H1 (cell line): ENCODE measurements around the gene ACACB. TPM values are rescaled to one million over a fixed set of nuclear protein-coding genes. Genes with fewer than 3 reads are reported as not detected.

Experiments used
- CTCF ChIA-PET: fragments of 300-600 bp; sonication (Branson Sonifier 250); formaldehyde crosslinking; loops from one replicate; lab custom pipeline; 2021; ENCODE audit not compliant: partially characterized antibody; lab: Charles Lee
- POLR2A ChIA-PET: fragments of 300-600 bp; sonication (Branson Sonifier 250); formaldehyde crosslinking; loops from one replicate; lab custom pipeline; 2021; ENCODE audit warnings: inconsistent platforms; ENCODE audit not compliant: partially characterized antibody; lab: Charles Lee
- DNase-seq, 2 experiments: peaks; one replicate each; pipeline versions ENCODE4 v3.0.0 to v3.0.0-alpha.2; 2010 to 2022; ENCODE audit warnings: low spot score in 2 of 2, low read depth in 1 of 2, mixed read lengths in 1 of 2
- FAIRE-seq: peaks from 2 replicates; lab custom pipeline; 2011; peaks lifted over from hg19 to GRCh38; lab: Jason Lieb, UNC
- H2AFZ ChIP-seq: 2 replicates; pipeline ENCODE4 v1.8.1; 2012; ENCODE audit warnings: low read length, inconsistent platforms
- H2AK5ac ChIP-seq: 2 replicates; pipeline ENCODE4 v1.6.1; 2013; ENCODE audit warnings: low read depth, low read length
- H2BK120ac ChIP-seq: replicated peaks from 2 replicates; pipeline ENCODE3; 2013; ENCODE audit warnings: low read depth, low read length, inconsistent platforms
- H2BK12ac ChIP-seq: 2 replicates; pipeline ENCODE4 v1.6.1; 2013; ENCODE audit warnings: low read depth, low read length
- H2BK15ac ChIP-seq: 2 replicates; pipeline ENCODE4 v1.6.1; 2013; ENCODE audit warnings: low read length
- H2BK20ac ChIP-seq: 2 replicates; pipeline ENCODE4 v1.6.1; 2013; ENCODE audit warnings: low read length
- H2BK5ac ChIP-seq: 2 replicates; pipeline ENCODE4 v1.6.1; 2013; ENCODE audit warnings: low read depth, low read length
- H3K14ac ChIP-seq: 2 replicates; pipeline ENCODE4 v1.6.1; 2013; ENCODE audit warnings: inconsistent platforms; ENCODE audit not compliant: insufficient read length
- H3K18ac ChIP-seq: 2 replicates; pipeline ENCODE4 v1.6.1; 2013; ENCODE audit warnings: low read length; ENCODE audit errors: extremely low read depth
- H3K23ac ChIP-seq: 2 replicates; pipeline ENCODE4 v1.6.1; 2013; ENCODE audit warnings: inconsistent platforms; ENCODE audit not compliant: insufficient read length
- H3K23me2 ChIP-seq: 2 replicates; pipeline ENCODE4 v1.6.1; 2013; ENCODE audit warnings: low read depth, low read length
- H3K27ac ChIP-seq: 2 replicates; pipeline ENCODE4 v1.6.1; 2011; ENCODE audit warnings: low read depth, low read length, inconsistent platforms
- H3K27me3 ChIP-seq, 4 experiments: replicated peaks in 1 of 4; 1 replicate in 1 of 4; 2 replicates in 3 of 4; pipeline versions ENCODE4 v1.6.1 to v1.8.1; 2011 to 2013; ENCODE audit warnings: low read length in 3 of 4, mild to moderate bottlenecking in 3 of 4, inconsistent platforms in 2 of 4, mixed read lengths in 2 of 4, moderate library complexity in 1 of 4; ENCODE audit not compliant: control insufficient read depth in 3 of 4, insufficient read depth in 3 of 4; ENCODE audit errors: extremely low read depth in 1 of 4
- H3K36me3 ChIP-seq, 4 experiments: 2 replicates each; pipeline versions ENCODE4 v1.6.1 to v1.8.1; 2011 to 2013; ENCODE audit warnings: mild to moderate bottlenecking in 4 of 4, low read length in 3 of 4, moderate library complexity in 2 of 4, control low read depth in 1 of 4, inconsistent platforms in 1 of 4; ENCODE audit not compliant: insufficient read depth in 4 of 4, control insufficient read depth in 2 of 4
- H3K4ac ChIP-seq: replicated peaks from 2 replicates; pipeline ENCODE3; 2013; ENCODE audit warnings: low read length, low read depth, mixed read lengths, inconsistent platforms; ENCODE audit not compliant: insufficient read length
- H3K4me1 ChIP-seq, 4 experiments: replicated peaks in 1 of 4; 1 replicate in 1 of 4; 2 replicates in 3 of 4; pipeline versions ENCODE4 v1.6.1 to v1.8.1; 2011 to 2013; ENCODE audit warnings: low read length in 3 of 4, inconsistent platforms in 2 of 4, mixed read lengths in 1 of 4; ENCODE audit not compliant: insufficient read depth in 4 of 4, control insufficient read depth in 3 of 4
- H3K4me2 ChIP-seq, 2 experiments: 2 replicates each; pipeline versions ENCODE4 v1.6.1 to v1.8.1; 2011 to 2013; ENCODE audit warnings: low read depth in 2 of 2, low read length in 2 of 2, control low read depth in 1 of 2, inconsistent platforms in 1 of 2, mild to moderate bottlenecking in 1 of 2; ENCODE audit not compliant: insufficient read depth in 1 of 2
- H3K4me3 ChIP-seq, 4 experiments: fragments of 200-600, 300-600 bp in 1 of 4; sonication (generic), shearing (Covaris generic), sonication (Bioruptor Twin) in 1 of 4; 2 replicates each; pipeline versions ENCODE4 v1.5.1 to v1.8.1; 2011 to 2016; ENCODE audit warnings: low read length in 4 of 4, low read depth in 3 of 4, control low read depth in 2 of 4, inconsistent platforms in 2 of 4, mild to moderate bottlenecking in 2 of 4, mixed read lengths in 1 of 4, moderate library complexity in 1 of 4; ENCODE audit not compliant: insufficient read depth in 2 of 4; ENCODE audit errors: extremely low read depth in 1 of 4
- H3K56ac ChIP-seq: replicated peaks from 2 replicates; pipeline ENCODE3; 2013; ENCODE audit warnings: low read depth, mild to moderate bottlenecking, mixed read lengths, low read length, inconsistent platforms; ENCODE audit not compliant: insufficient read length
- H3K79me1 ChIP-seq: 2 replicates; pipeline ENCODE4 v1.6.1; 2013; ENCODE audit warnings: low read depth, low read length, control low read depth
- H3K79me2 ChIP-seq, 2 experiments: 2 replicates each; pipeline versions ENCODE4 v1.6.1 to v1.8.1; 2012 to 2013; ENCODE audit warnings: low read length in 2 of 2, mild to moderate bottlenecking in 2 of 2, inconsistent platforms in 1 of 2; ENCODE audit not compliant: insufficient read depth in 2 of 2, control insufficient read depth in 1 of 2
- H3K9ac ChIP-seq, 4 experiments: replicated peaks in 1 of 4; 1 replicate in 1 of 4; 2 replicates in 3 of 4; pipeline versions ENCODE4 v1.6.1 to v1.8.1; 2011 to 2013; ENCODE audit warnings: low read depth in 3 of 4, low read length in 3 of 4, control low read depth in 2 of 4, mild to moderate bottlenecking in 2 of 4, moderate library complexity in 2 of 4, inconsistent platforms in 1 of 4; ENCODE audit errors: extremely low read depth in 1 of 4
- H3K9me3 ChIP-seq, 2 experiments: 2 replicates each; pipeline versions ENCODE4 v1.6.1 to v1.8.1; 2012 to 2013; ENCODE audit warnings: mild to moderate bottlenecking in 2 of 2, moderate library complexity in 2 of 2, control low read depth in 1 of 2, inconsistent platforms in 1 of 2, low read depth in 1 of 2, low read length in 1 of 2, mixed read lengths in 1 of 2; ENCODE audit not compliant: insufficient read depth in 2 of 2
- H4K20me1 ChIP-seq, 2 experiments: replicated peaks in 1 of 2; 2 replicates each; pipeline versions ENCODE3 to v1.8.1; 2011 to 2013; ENCODE audit warnings: inconsistent platforms in 2 of 2, low read length in 2 of 2, mild to moderate bottlenecking in 1 of 2; ENCODE audit not compliant: insufficient read depth in 2 of 2, control insufficient read depth in 1 of 2
- H4K5ac ChIP-seq: 2 replicates; pipeline ENCODE4 v1.6.1; 2013; ENCODE audit warnings: low read length, low read depth, mixed read lengths, inconsistent platforms; ENCODE audit not compliant: insufficient read length
- H4K8ac ChIP-seq: 2 replicates; pipeline ENCODE4 v1.8.0; 2013; ENCODE audit warnings: mild to moderate bottlenecking, moderate library complexity, low read length, inconsistent platforms; ENCODE audit not compliant: insufficient read depth; ENCODE audit errors: extremely low read depth
- H4K91ac ChIP-seq: replicated peaks from 2 replicates; pipeline ENCODE3; 2013; ENCODE audit warnings: low read length, mixed read lengths, inconsistent platforms; ENCODE audit not compliant: insufficient read length
- BCL11A ChIP-seq, 2 experiments: IDR thresholded peaks; one replicate each; pipeline ENCODE4 v1.6.1; 2011; ENCODE audit warnings: low read depth in 2 of 2, low read length in 2 of 2, mild to moderate bottlenecking in 2 of 2
- CBX8 ChIP-seq: fragments of 300-800, 300-1000 bp; sonication (generic); IDR thresholded peaks from 2 replicates; pipeline ENCODE4 v1.7.1; 2016; ENCODE audit warnings: low read depth, low read length, borderline replicate concordance
- EP300 ChIP-seq, 2 experiments: IDR thresholded peaks; 1 replicate in 1 of 2; 2 replicates in 1 of 2; pipeline ENCODE4 v1.6.1; 2011 to 2012; ENCODE audit warnings: low read depth in 2 of 2, low read length in 2 of 2, mild to moderate bottlenecking in 2 of 2, borderline replicate concordance in 1 of 2, inconsistent platforms in 1 of 2, moderate library complexity in 1 of 2
- KDM1A ChIP-seq: fragments of 200-600, 300-600 bp; sonication (generic); IDR thresholded peaks from 2 replicates; pipeline ENCODE4 v1.7.1; 2016; ENCODE audit warnings: mild to moderate bottlenecking, low read length, borderline replicate concordance
- MAX ChIP-seq: IDR thresholded peaks from 2 replicates; pipeline ENCODE4 v1.6.1; 2012; ENCODE audit warnings: inconsistent platforms
- NANOG ChIP-seq: IDR thresholded peaks from 2 replicates; pipeline ENCODE4 v1.6.1; 2011; ENCODE audit warnings: low read length, low read depth, mild to moderate bottlenecking, inconsistent platforms; ENCODE audit not compliant: insufficient read depth, poor library complexity, severe bottlenecking
- POLR2A ChIP-seq, 2 experiments: IDR thresholded peaks; 1 replicate in 1 of 2; 2 replicates in 1 of 2; pipeline ENCODE4 v1.6.1; 2011; ENCODE audit warnings: low read depth in 2 of 2, low read length in 2 of 2, mild to moderate bottlenecking in 2 of 2; ENCODE audit errors: control extremely low read depth in 1 of 2
- POLR2AphosphoS5 ChIP-seq: IDR thresholded peaks from 2 replicates; pipeline ENCODE4 v1.6.1; 2011; ENCODE audit warnings: low read depth, low read length
- TAF7 ChIP-seq: optimal IDR thresholded peaks from 2 replicates; pipeline ENCODE3; 2011; ENCODE audit warnings: low read depth, mild to moderate bottlenecking, inconsistent platforms, low read length, moderate library complexity, borderline replicate concordance
- USF2 ChIP-seq: IDR thresholded peaks from 2 replicates; pipeline ENCODE4 v1.6.1; 2011; ENCODE audit warnings: low read length, improper control_type of control experiment
- WGBS, 2 experiments: shearing (Covaris generic) in 1 of 2; methylation state at CpG; one replicate each; pipeline versions ENCODE4 v1.1.6 to v1.1.7; 2013 to 2015; ENCODE audit warnings: low lambda C conversion rate in 2 of 2, mixed read lengths in 2 of 2, inconsistent platforms in 1 of 2, low coverage in 1 of 2, missing lambda C conversion rate in 1 of 2; ENCODE audit not compliant: insufficient replicate concordance in 2 of 2, insufficient coverage in 1 of 2, insufficient read length in 1 of 2; ENCODE audit errors: extremely low coverage in 1 of 2, missing lambda C conversion rate in 1 of 2; 5-methylcytosine and 5-hydroxymethylcytosine counted together
- polyA plus RNA-seq, 7 experiments: library from polyadenylated mRNA; depleted of rRNA in 3 of 7; stranded (reverse) in 5 of 7; unstranded in 2 of 7; fragments of >200 nt in 5 of 7; fragments of 200-250 nt in 2 of 7; gene quantifications; 1 replicate in 5 of 7; 2 replicates in 1 of 7; 4 replicates in 1 of 7; pipeline versions ENCODE4 v1.2.1 to v1.2.3, GENCODE V29; 2011 to 2013; ENCODE audit warnings: missing spikeins in 2 of 7, mixed read lengths in 2 of 7
- total RNA-seq: library from RNA; stranded (reverse); fragmentation: NEBNext Ultra II Directional; extraction: Animal tissue kit (Norgen Biotek cat#: 25700); gene quantifications from 2 replicates; pipeline ENCODE4 v1.2.1, GENCODE V29; 2021

The ACACB gene
- total and polyA plus RNA-seq, 2 of the 8 experiments (the other 6 are each of a cell fraction or from before 2014, with no cell fraction given): 5.8 to 15.3 TPM

GRCh38 chr12:109258607-109259544, 142.5 kb downstream of the ACACB start:
- DNase-seq (no peak), FAIRE-seq (no peak)
- no peak overlapping the region for H2AFZ ChIP-seq
- no peak overlapping the region for H3K14ac ChIP-seq
- ChIA-PET CTCF (interaction anchor here (0.9 to 1.2 kb wide), 4 partner anchors 9 to 131 kb away, joined by 3 to 6 read pairs (median 4); no protein-coding TSS in a partner anchor), POLR2A (interaction anchor here (1.3 to 1.5 kb wide), 2 partner anchors 9 to 19 kb away, joined by 3 to 4 read pairs; no protein-coding TSS in a partner anchor)
- H3K56ac ChIP-seq: no peak overlapping the region
- no peak for TF ChIP-seq TAF7
- no peak for TF ChIP-seq KDM1A
- no peak for TF ChIP-seq POLR2A (IDR thresholded peaks at IDR 0.05; ENCODE audit: control extremely low read depth in 1 of 2, low read depth in 2 of 2, low read length in 2 of 2)
- no peak for TF ChIP-seq NANOG
- no peak for TF ChIP-seq MAX
- no peak for TF ChIP-seq EP300 (IDR thresholded peaks at IDR 0.05; ENCODE audit: borderline replicate concordance in 1 of 2, low read depth in 2 of 2, low read length in 2 of 2)
- TF ChIP-seq BCL11A (IDR thresholded peaks at IDR 0.05; ENCODE audit: low read depth in 2 of 2, low read length in 2 of 2): no peak
- TF ChIP-seq CBX8: no peak
- TF ChIP-seq POLR2AphosphoS5: no peak
- no peak for TF ChIP-seq USF2
- no peak overlapping the region for H2BK20ac ChIP-seq
- H4K5ac ChIP-seq: no peak overlapping the region
- H2AK5ac ChIP-seq: no peak overlapping the region
- no peaks in the 10 kb centered on the region for H3K27me3 ChIP-seq
- no peak overlapping the region for H3K4ac ChIP-seq
- H4K91ac ChIP-seq: no peak overlapping the region
- H3K79me2 ChIP-seq: no peaks in the 10 kb centered on the region
- no peak overlapping the region for H3K18ac ChIP-seq
- H2BK5ac ChIP-seq: no peak overlapping the region
- 84% methylated on average over 16 of the region's 16 CpGs; no CpG with 5 or more reads in 1 of the 2 experiments for WGBS, 2 experiments
- no peak overlapping the region for H3K9ac ChIP-seq
- no peak overlapping the region for H3K4me3 ChIP-seq
- H4K8ac ChIP-seq: no peak overlapping the region
- no peaks in the 10 kb centered on the region for H4K20me1 ChIP-seq
- no peaks in the 10 kb centered on the region for H3K79me1 ChIP-seq
- peaks cover 2 to 5% of the 10 kb centered on the region in 2 experiments; a peak in 1 of 4 replicates for H3K9me3 ChIP-seq
- no peaks in the 10 kb centered on the region for H3K23me2 ChIP-seq
- no peaks in the 10 kb centered on the region for H3K36me3 ChIP-seq
- no peak overlapping the region for H3K27ac ChIP-seq
- H3K4me2 ChIP-seq: no peak overlapping the region
- H2BK15ac ChIP-seq: no peak overlapping the region
- H3K23ac ChIP-seq: no peak overlapping the region
- H3K4me1 ChIP-seq: no peaks in the 10 kb centered on the region; a peak in 1 of 7 replicates
- H2BK120ac ChIP-seq: no peak overlapping the region
- no peak overlapping the region for H2BK12ac ChIP-seq
